H9 (cell line): ENCODE data around the gene DOCK10. TPM values are rescaled to one million over a fixed set of nuclear protein-coding genes. Genes with fewer than 3 reads are reported as not detected.
"Not testable (repeated sequence)": the region's sequence is repeated elsewhere in the genome, so short reads cannot be mapped to it uniquely, and the experiment has no call there.

Source experiments
- DNase-seq: peaks from one replicate; pipeline ENCODE4 v3.0.0-alpha.2; 2017
- H2AFZ ChIP-seq: one replicate; pipeline ENCODE4 v1.6.1; 2013; ENCODE audit warnings: mild to moderate bottlenecking, low read length, control low read depth, moderate library complexity
- H2AK5ac ChIP-seq: 2 replicates; pipeline ENCODE4 v1.6.1; 2013; ENCODE audit warnings: low read length, control low read depth, mixed read lengths; ENCODE audit not compliant: insufficient read length
- H2BK120ac ChIP-seq: one replicate; pipeline ENCODE4 v1.6.1; 2013; ENCODE audit warnings: low read depth, mild to moderate bottlenecking, low read length, control low read depth, inconsistent platforms; ENCODE audit not compliant: poor library complexity, severe bottlenecking
- H2BK12ac ChIP-seq: 2 replicates; pipeline ENCODE4 v1.6.1; 2013; ENCODE audit warnings: low read length, control low read depth, mixed read lengths, low read depth; ENCODE audit not compliant: insufficient read length
- H2BK15ac ChIP-seq: 2 replicates; pipeline ENCODE4 v1.6.1; 2013; ENCODE audit warnings: low read depth, low read length, control low read depth
- H2BK20ac ChIP-seq: one replicate; pipeline ENCODE4 v1.6.1; 2013; ENCODE audit warnings: low read depth, mild to moderate bottlenecking, low read length, control low read depth, inconsistent platforms; ENCODE audit not compliant: poor library complexity, severe bottlenecking
- H2BK5ac ChIP-seq: 2 replicates; pipeline ENCODE4 v1.6.1; 2013; ENCODE audit warnings: low read length, control low read depth, mixed read lengths; ENCODE audit not compliant: insufficient read length
- H3K14ac ChIP-seq: 2 replicates; pipeline ENCODE4 v1.6.1; 2013; ENCODE audit warnings: low read length, control low read depth; ENCODE audit not compliant: insufficient read depth
- H3K18ac ChIP-seq: 2 replicates; pipeline ENCODE4 v1.6.1; 2013; ENCODE audit warnings: low read depth, mild to moderate bottlenecking, mixed read lengths, low read length, control low read depth; ENCODE audit not compliant: insufficient read length
- H3K23ac ChIP-seq: 2 replicates; pipeline ENCODE4 v1.6.1; 2013; ENCODE audit warnings: low read length, control low read depth, mixed read lengths, low read depth; ENCODE audit not compliant: insufficient read length
- H3K23me2 ChIP-seq: 2 replicates; pipeline ENCODE4 v1.6.1; 2013; ENCODE audit warnings: low read depth, mild to moderate bottlenecking, mixed read lengths, low read length, control low read depth; ENCODE audit not compliant: insufficient read length, poor library complexity, severe bottlenecking
- H3K27ac ChIP-seq: 2 replicates; pipeline ENCODE4 v1.5.1; 2013; ENCODE audit warnings: low read length, control low read depth, mixed read lengths, low read depth; ENCODE audit not compliant: insufficient read length
- H3K27me3 ChIP-seq: 2 replicates; pipeline ENCODE4 v1.6.1; 2013; ENCODE audit warnings: low read length, control low read depth, inconsistent platforms; ENCODE audit not compliant: insufficient read depth
- H3K4ac ChIP-seq: 2 replicates; pipeline ENCODE4 v1.6.1; 2013; ENCODE audit warnings: low read depth, mild to moderate bottlenecking, control low read depth, inconsistent platforms, low read length, moderate library complexity
- H3K4me1 ChIP-seq: 2 replicates; pipeline ENCODE4 v1.6.1; 2013; ENCODE audit warnings: low read length, control low read depth, inconsistent platforms; ENCODE audit not compliant: insufficient read depth
- H3K4me2 ChIP-seq: 2 replicates; pipeline ENCODE4 v1.6.1; 2013; ENCODE audit warnings: low read length, control low read depth, mixed read lengths; ENCODE audit not compliant: insufficient read length, insufficient read depth
- H3K56ac ChIP-seq: 2 replicates; pipeline ENCODE4 v1.6.1; 2013; ENCODE audit warnings: low read depth, mild to moderate bottlenecking, mixed read lengths, low read length, control low read depth; ENCODE audit not compliant: insufficient read length
- H3K79me1 ChIP-seq: 2 replicates; pipeline ENCODE4 v1.6.1; 2013; ENCODE audit warnings: low read depth, mild to moderate bottlenecking, moderate library complexity, low read length, control low read depth, inconsistent platforms; ENCODE audit not compliant: insufficient read depth, poor library complexity, severe bottlenecking
- H3K79me2 ChIP-seq: 2 replicates; pipeline ENCODE4 v1.6.1; 2013; ENCODE audit warnings: low read length, control low read depth, inconsistent platforms; ENCODE audit not compliant: insufficient read depth
- H3K9ac ChIP-seq: 2 replicates; pipeline ENCODE4 v1.6.1; 2013; ENCODE audit warnings: low read length, control low read depth, mixed read lengths; ENCODE audit not compliant: insufficient read length; ENCODE audit errors: extremely low read depth
- H3K9me3 ChIP-seq: one replicate; pipeline ENCODE4 v1.6.1; 2013; ENCODE audit warnings: low read depth, low read length, inconsistent platforms; ENCODE audit not compliant: control insufficient read depth
- H3T11ph ChIP-seq: one replicate; pipeline ENCODE4 v1.6.1; 2013; ENCODE audit warnings: mild to moderate bottlenecking, low read length, control low read depth, inconsistent platforms
- H4K20me1 ChIP-seq: one replicate; pipeline ENCODE4 v1.6.1; 2013; ENCODE audit not compliant: control insufficient read depth, insufficient read length, insufficient read depth
- H4K5ac ChIP-seq: 2 replicates; pipeline ENCODE4 v1.6.1; 2013; ENCODE audit warnings: low read depth, mild to moderate bottlenecking, mixed read lengths, low read length, control low read depth; ENCODE audit not compliant: insufficient read length
- H4K8ac ChIP-seq: replicated peaks from 2 replicates; pipeline ENCODE4 v1.6.1; 2013; ENCODE audit warnings: low read length, control low read depth, mixed read lengths, low read depth; ENCODE audit not compliant: insufficient read length
- H4K91ac ChIP-seq: 2 replicates; pipeline ENCODE4 v1.6.1; 2013; ENCODE audit warnings: low read depth, mild to moderate bottlenecking, moderate library complexity, mixed read lengths, low read length, control low read depth; ENCODE audit not compliant: insufficient read length
- H3K27ac Mint-ChIP-seq, 3 experiments: 2 replicates in 2 of 3; 3 replicates in 1 of 3; pipeline ENCODE4 v1.8.0; 2020 to 2021; ENCODE audit warnings: mixed read lengths in 3 of 3, mild to moderate bottlenecking in 1 of 3, moderate library complexity in 1 of 3
- H3K27me3 Mint-ChIP-seq: 2 replicates; pipeline ENCODE4 v1.8.0; 2021; ENCODE audit warnings: low read depth, mild to moderate bottlenecking, moderate library complexity, mixed read lengths
- H3K36me3 Mint-ChIP-seq, 3 experiments: 2 replicates in 2 of 3; 3 replicates in 1 of 3; pipeline ENCODE4 v1.8.0; 2020 to 2021; ENCODE audit warnings: low read depth in 3 of 3, mixed read lengths in 3 of 3; ENCODE audit not compliant: insufficient read depth in 1 of 3
- H3K4me1 Mint-ChIP-seq, 2 experiments: 2 replicates each; pipeline ENCODE4 v1.8.0; 2020; ENCODE audit warnings: mixed read lengths in 2 of 2
- H3K4me3 Mint-ChIP-seq, 2 experiments: 2 replicates in 1 of 2; 3 replicates in 1 of 2; pipeline ENCODE4 v1.8.0; 2020 to 2021; ENCODE audit warnings: mild to moderate bottlenecking in 2 of 2, mixed read lengths in 2 of 2, moderate library complexity in 1 of 2
- H3K9me3 Mint-ChIP-seq, 2 experiments: 2 replicates in 1 of 2; 3 replicates in 1 of 2; pipeline ENCODE4 v1.8.0; 2020; ENCODE audit warnings: mild to moderate bottlenecking in 2 of 2, mixed read lengths in 2 of 2, moderate library complexity in 1 of 2
- CTCF ChIP-seq: fragments of 200-600 bp; sonication (generic); conservative IDR thresholded peaks from 3 replicates; pipeline ENCODE4 v1.8.0; 2021; ENCODE audit warnings: antibody characterized with exemption, mild to moderate bottlenecking
- WGBS: extraction: QIAGEN DNeasy Blood & Tissue Kit; methylation state at CpG from one replicate; pipeline ENCODE4 v1.1.7; 2013; ENCODE audit warnings: missing lambda C conversion rate, low lambda C conversion rate, mixed read lengths; ENCODE audit not compliant: insufficient read length; ENCODE audit errors: extremely low coverage; 5-methylcytosine and 5-hydroxymethylcytosine counted together
- total RNA-seq: library from RNA; stranded (reverse); gene quantifications from 2 replicates; pipeline ENCODE4 v1.2.1, GENCODE V29; 2021

Gene DOCK10
- total RNA-seq, 1 experiment from 2014 or later, result 0.79 TPM

- Mint-ChIP-seq H3K36me3 (no peaks in the 10 kb centered on the region), H3K4me1 (no peaks in the 10 kb centered on the region; a peak in 1 of 4 replicates), H3K4me3 (no peak overlapping the region), H3K27me3 (no peaks in the 10 kb centered on the region), H3K9me3 (peaks cover 0 to 4% of the 10 kb centered on the region in 2 experiments; a peak in 1 of 5 replicates), H3K27ac (no peak overlapping the region)
- no peak overlapping the region for H3K4ac ChIP-seq
- no peak overlapping the region for H2AFZ ChIP-seq
- H3K14ac ChIP-seq, result no peak overlapping the region
- no peaks in the 10 kb centered on the region for H3K23me2 ChIP-seq
- H3K18ac ChIP-seq, result no peak overlapping the region
- H2AK5ac ChIP-seq, result no peak overlapping the region
- H4K91ac ChIP-seq, result no peak overlapping the region
- no peak for DNase-seq
- no peak overlapping the region for H2BK20ac ChIP-seq
- no peak overlapping the region for H3T11ph ChIP-seq
- H3K79me1 ChIP-seq, result no peaks in the 10 kb centered on the region
- H3K27me3 ChIP-seq, result no peaks in the 10 kb centered on the region
- H3K23ac ChIP-seq, result no peak overlapping the region
- no peak overlapping the region for H2BK120ac ChIP-seq
- H2BK15ac ChIP-seq, result no peak overlapping the region
- no peak overlapping the region for H3K4me2 ChIP-seq
- TF ChIP-seq CTCF, result no peak
- H4K8ac ChIP-seq, result no peak overlapping the region
- no peak overlapping the region for H3K27ac ChIP-seq
- no peaks in the 10 kb centered on the region for H3K9me3 ChIP-seq
- no peak overlapping the region for H3K56ac ChIP-seq
- no peaks in the 10 kb centered on the region for H3K79me2 ChIP-seq
- H3K9ac ChIP-seq, result no peak overlapping the region
- no peaks in the 10 kb centered on the region for H3K4me1 ChIP-seq
- no peak overlapping the region for H2BK12ac ChIP-seq
- H4K5ac ChIP-seq, result no peak overlapping the region
- H2BK5ac ChIP-seq, result no peak overlapping the region
- no peaks in the 10 kb centered on the region for H4K20me1 ChIP-seq
These were observed 10.4 kb upstream of the DOCK10 start for GRCh38 chr2:225052703-225053102.

GRCh38 chr2:225047502-225047901 lies 5.2 kb upstream of the DOCK10 start:
- H3K4me1 Mint-ChIP-seq, H3K27ac Mint-ChIP-seq, H4K5ac ChIP-seq, H3K9me3 Mint-ChIP-seq, H3K9me3 ChIP-seq, H2AFZ ChIP-seq, H4K20me1 ChIP-seq, H3K18ac ChIP-seq, H3K4ac ChIP-seq, H2AK5ac ChIP-seq, H2BK20ac ChIP-seq, H3K36me3 Mint-ChIP-seq, H3K23me2 ChIP-seq, H3K23ac ChIP-seq, H3K79me2 ChIP-seq, H2BK120ac ChIP-seq, H3K9ac ChIP-seq, H4K91ac ChIP-seq, H3K27ac ChIP-seq, H3K14ac ChIP-seq, H3T11ph ChIP-seq, H4K8ac ChIP-seq, H3K4me2 ChIP-seq, H3K56ac ChIP-seq, H3K4me3 Mint-ChIP-seq, DNase-seq, H3K79me1 ChIP-seq, H3K4me1 ChIP-seq, H2BK5ac ChIP-seq, H2BK15ac ChIP-seq, H2BK12ac ChIP-seq: not testable (repeated sequence)
- no CpG with 5 or more reads among the region's 4 CpGs for WGBS
- peaks cover 10% of the 10 kb centered on the region; the same call in 1 of the 2 replicates for H3K27me3 ChIP-seq
- peaks cover 41% of the 10 kb centered on the region for H3K27me3 Mint-ChIP-seq
